OCI-LY7 (cell line): Measurements from ENCODE around the gene PTGES3. TPM values are rescaled to one million over a fixed set of nuclear protein-coding genes. Genes with fewer than 3 reads are reported as not detected.

ENCODE experiments used
- BruUV-seq: library from RNA; stranded (reverse); fragments of 400-500 nt; replicated peaks from 2 replicates; lab custom pipeline; 2021; lab: Mats Ljungman, UMichigan
- CTCF ChIA-PET: fragments of 300-600 bp; sonication (Branson Sonifier 250); formaldehyde crosslinking; loops from one replicate; lab custom pipeline; 2022; ENCODE audit warnings: antibody characterized with exemption; ENCODE audit not compliant: unreplicated experiment; lab: Charles Lee
- POLR2A ChIA-PET: fragments of 300-600 bp; sonication (Branson Sonifier 250); formaldehyde crosslinking; loops from one replicate; lab custom pipeline; 2022; ENCODE audit warnings: antibody characterized with exemption; lab: Charles Lee
- DNase-seq: peaks from one replicate; pipeline ENCODE4 v3.0.0-alpha.2; 2015; ENCODE audit warnings: low spot score
- H2AFZ ChIP-seq: fragments of 200-600 bp; sonication (generic), shearing (Covaris generic); 2 replicates; pipeline ENCODE4 v1.6.1; 2014; ENCODE audit warnings: mild to moderate bottlenecking, antibody characterized with exemption, low read length, moderate library complexity
- H3K27ac ChIP-seq: fragments of 200-600 bp; sonication (generic); 2 replicates; pipeline ENCODE4 v1.5.1; 2014; ENCODE audit warnings: mixed run types, low read depth, mild to moderate bottlenecking, moderate library complexity, low read length, inconsistent platforms; ENCODE audit not compliant: poor library complexity, severe bottlenecking
- H3K36me3 ChIP-seq: fragments of 200-600 bp; sonication (generic); 2 replicates; pipeline ENCODE4 v1.6.1; 2014; ENCODE audit warnings: mild to moderate bottlenecking, antibody characterized with exemption, low read length, moderate library complexity, mixed read lengths; ENCODE audit not compliant: insufficient read depth
- H3K4me1 ChIP-seq: fragments of 200-600 bp; sonication (generic); 2 replicates; pipeline ENCODE4 v1.5.1; 2014; ENCODE audit warnings: mild to moderate bottlenecking, low read length; ENCODE audit not compliant: insufficient read depth, poor library complexity, severe bottlenecking
- H3K4me2 ChIP-seq: fragments of 200-600 bp; sonication (generic); 2 replicates; pipeline ENCODE4 v1.6.1; 2014; ENCODE audit warnings: mild to moderate bottlenecking, low read length
- H3K4me3 ChIP-seq: fragments of 200-600 bp; sonication (generic); 2 replicates; pipeline ENCODE4 v1.5.1; 2014; ENCODE audit warnings: mild to moderate bottlenecking, low read depth, low read length; ENCODE audit not compliant: poor library complexity, severe bottlenecking
- H3K79me2 ChIP-seq: fragments of 200-600 bp; sonication (generic); 2 replicates; pipeline ENCODE4 v1.6.1; 2016; ENCODE audit warnings: low read depth, mild to moderate bottlenecking, low read length, moderate library complexity, mixed read lengths; ENCODE audit not compliant: insufficient read depth
- H3K9me2 ChIP-seq: fragments of 200-600 bp; sonication (generic); 2 replicates; pipeline ENCODE4 v1.6.1; 2016; ENCODE audit warnings: mild to moderate bottlenecking, low read length, mixed read lengths; ENCODE audit not compliant: insufficient read depth
- H3K9me3 ChIP-seq: fragments of 200-600 bp; sonication (generic); 2 replicates; pipeline ENCODE4 v1.6.1; 2014; ENCODE audit warnings: mild to moderate bottlenecking, mixed run types, low read length, mixed read lengths
- H4K20me1 ChIP-seq: fragments of 200-600 bp; sonication (generic); 2 replicates; pipeline ENCODE4 v1.6.1; 2014; ENCODE audit warnings: mild to moderate bottlenecking, antibody characterized with exemption, low read length, moderate library complexity, mixed read lengths; ENCODE audit not compliant: insufficient read depth
- CTCF ChIP-seq: fragments of 200-600 bp; sonication (generic); conservative IDR thresholded peaks from 2 replicates; pipeline ENCODE4 v1.5.1; 2014; ENCODE audit warnings: mild to moderate bottlenecking, antibody characterized with exemption, low read length, moderate library complexity, mixed read lengths
- EZH2phosphoT487 ChIP-seq: fragments of 200-600 bp; sonication (generic); IDR thresholded peaks from 2 replicates; pipeline ENCODE4 v1.6.1; 2018; ENCODE audit warnings: low read depth, borderline replicate concordance, mild to moderate bottlenecking, mixed run types, antibody characterized with exemption, low read length, moderate library complexity, mixed read lengths
- intact Hi-C: fragments of 100-400 bp; cut with micrococcal nuclease; formaldehyde crosslinking; loops from one replicate; pipeline ENCODE4 v1.10.0; 2022; ENCODE audit not compliant: unreplicated experiment
- total RNA-seq, 2 experiments: library from RNA; depleted of rRNA in 1 of 2; stranded (reverse); fragments of >200 nt in 1 of 2; shearing (Covaris generic) in 1 of 2; gene quantifications; 2 replicates each; pipeline ENCODE4 v1.2.3, GENCODE V29; 2014 to 2022

The PTGES3 gene
- total RNA-seq, 2 experiments from 2014 or later, result 91.2 to 269 TPM

DNA sequence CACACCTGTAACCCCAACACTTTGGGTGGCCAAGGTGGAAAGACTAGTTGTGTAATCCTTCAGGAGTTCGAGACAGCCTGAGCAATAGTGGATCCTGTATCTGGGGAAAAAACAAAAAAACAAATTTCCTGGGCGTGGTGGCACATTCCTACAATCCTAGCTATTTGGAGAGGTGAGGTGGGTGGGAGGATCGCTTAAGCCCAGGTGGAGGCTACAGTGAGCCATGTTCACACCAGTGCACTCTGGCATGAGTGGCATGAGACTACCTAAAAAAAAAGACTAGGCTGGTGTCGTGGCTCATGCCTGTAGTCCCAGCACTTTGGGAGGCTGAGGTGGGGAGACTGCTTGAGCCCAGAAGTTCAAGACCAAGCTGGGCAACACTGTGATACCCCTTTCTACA is 17.2 kb downstream of the PTGES3 start:
- no peak for DNase-seq
- TF ChIP-seq EZH2phosphoT487 (no peak), CTCF (no peak)
- H4K20me1 ChIP-seq, result peaks cover 23% of the 10 kb centered on the region
- no TSS peak for BruUV-seq
- no peak overlapping the region for H3K4me2 ChIP-seq
- H3K9me2 ChIP-seq, result no peaks in the 10 kb centered on the region
- H2AFZ ChIP-seq, result no peak overlapping the region
- intact Hi-C loops, result no loop called here
- H3K27ac ChIP-seq, result no peak overlapping the region
- CTCF ChIA-PET, result no interaction called here
- POLR2A ChIA-PET, result interaction anchor here (1.1 to 1.3 kb wide), 4 partner anchors 10 to 70 kb away, joined by 3 to 4 read pairs (median 4); no protein-coding TSS in a partner anchor
- peaks cover 76% of the 10 kb centered on the region for H3K79me2 ChIP-seq
- no peak overlapping the region for H3K4me3 ChIP-seq
- H3K36me3 ChIP-seq, result peaks cover 92% of the 10 kb centered on the region
- H3K4me1 ChIP-seq, result no peaks in the 10 kb centered on the region
- no peaks in the 10 kb centered on the region for H3K9me3 ChIP-seq

- POLR2A ChIA-PET, result interaction anchor here (0.6 to 1.4 kb wide), 5 partner anchors 9 to 381 kb away, joined by 3 to 8 read pairs (median 4); no protein-coding TSS in a partner anchor
- TF ChIP-seq CTCF, result no peak
- no peak for TF ChIP-seq EZH2phosphoT487
- intact Hi-C loops, result no loop called here
- peaks cover 100% of the 10 kb centered on the region for H3K36me3 ChIP-seq
- no peak overlapping the region for H2AFZ ChIP-seq
- CTCF ChIA-PET, result no interaction called here
- H3K4me1 ChIP-seq, result no peaks in the 10 kb centered on the region
- no peak overlapping the region for H3K27ac ChIP-seq
- no TSS peak for BruUV-seq
- H4K20me1 ChIP-seq, result peaks cover 15% of the 10 kb centered on the region; the same call in 1 of the 2 replicates
- H3K4me2 ChIP-seq, result no peak overlapping the region
- no peak overlapping the region for H3K4me3 ChIP-seq
- DNase-seq, result no peak
- H3K79me2 ChIP-seq, result peaks cover 52% of the 10 kb centered on the region
- no peaks in the 10 kb centered on the region for H3K9me2 ChIP-seq
- H3K9me3 ChIP-seq, result no peaks in the 10 kb centered on the region
These were observed 20.0 kb downstream of the PTGES3 start for GRCh38 chr12:56668197-56668457.

DNA sequence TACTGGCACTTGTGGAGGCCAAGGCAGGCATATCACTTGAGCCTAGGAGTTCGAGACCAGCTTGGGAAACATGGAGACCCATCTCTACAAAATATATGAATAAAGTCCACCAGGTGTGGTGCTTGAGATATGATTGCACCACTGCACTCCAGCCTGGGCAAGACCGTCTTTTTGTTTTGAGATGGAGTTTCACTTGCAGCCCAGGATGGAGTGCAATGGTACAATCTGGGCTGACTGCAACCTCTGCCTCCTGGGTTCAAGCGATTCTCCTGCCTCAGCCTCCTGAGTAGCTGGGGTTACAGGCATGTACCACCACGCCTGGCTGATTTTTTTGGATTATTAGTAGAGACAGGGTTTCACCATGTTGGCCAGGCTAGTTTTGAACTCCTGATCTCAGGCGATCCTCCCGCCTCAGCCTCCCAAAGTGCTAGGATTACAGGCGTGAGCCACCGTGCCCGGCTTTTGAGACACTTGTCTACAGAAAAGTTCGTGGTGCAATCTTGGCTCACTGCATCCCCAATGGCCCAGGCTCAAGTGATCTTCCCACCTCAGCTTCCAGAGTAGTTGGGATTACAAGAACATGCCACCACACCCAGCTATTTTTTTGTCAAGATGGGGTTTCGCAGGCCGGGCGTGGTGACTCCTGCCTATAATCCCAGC is 26.0 kb downstream of the PTGES3 start:
- intact Hi-C loops, result no loop called here
- BruUV-seq, result no TSS peak
- no peaks in the 10 kb centered on the region for H3K4me1 ChIP-seq
- no peak for DNase-seq
- ChIA-PET CTCF (interaction anchor here (0.6 kb wide), 1 partner anchor 148 kb away, joined by 3 read pairs; no protein-coding TSS in a partner anchor), POLR2A (interaction anchor here (0.7 to 1.6 kb wide), 5 partner anchors 8 to 851 kb away, joined by 3 to 10 read pairs (median 7); no protein-coding TSS in a partner anchor)
- H4K20me1 ChIP-seq, result no peaks in the 10 kb centered on the region
- H3K9me3 ChIP-seq, result no peaks in the 10 kb centered on the region
- no peak overlapping the region for H2AFZ ChIP-seq
- H3K27ac ChIP-seq, result no peak overlapping the region
- H3K4me2 ChIP-seq, result no peak overlapping the region
- TF ChIP-seq EZH2phosphoT487 (no peak), CTCF (no peak)
- H3K79me2 ChIP-seq, result peaks cover 3% of the 10 kb centered on the region; the same call in 1 of the 2 replicates
- H3K9me2 ChIP-seq, result no peaks in the 10 kb centered on the region
- peaks cover 51% of the 10 kb centered on the region for H3K36me3 ChIP-seq
- no peak overlapping the region for H3K4me3 ChIP-seq
